Measurements from ENCODE around the gene TBC1D14. TPM values are rescaled to one million over a fixed set of nuclear protein-coding genes. Genes with fewer than 3 reads are reported as not detected.

Gene TBC1D14
- total RNA-seq, 4 donors from 2014 or later: 36.0 to 56.2 (median 41.4) TPM

GRCh38 chr4:6946497-6946896 is 36.9 kb downstream of the TBC1D14 start:
- intact Hi-C loops (cut with DNase I; ENCODE audit: low total_unique reads): no loop called here
- in situ Hi-C loops (cut with MboI; ENCODE audit: low sequenced_read_pairs in 4 of 4): no loop called here
- TF ChIP-seq CTCF (IDR thresholded peaks at IDR 0.05 in 4 of 5, conservative IDR thresholded peaks at IDR 0.05 in 1 of 5) (no peak), POLR2A (IDR thresholded peaks at IDR 0.05) (no peak)
- Histone ChIP-seq H3K4me1 (peaks cover 6 to 14% of the 10 kb centered on the region in 2 donors), H3K36me3 (no peaks in the 10 kb centered on the region), H3K27me3 (no peaks in the 10 kb centered on the region), H3K27ac (no peak overlapping the region), H3K4me3 (no peak overlapping the region), H3K9me3 (no peaks in the 10 kb centered on the region)
- ATAC-seq (no peak), DNase-seq (no peak)

DNA sequence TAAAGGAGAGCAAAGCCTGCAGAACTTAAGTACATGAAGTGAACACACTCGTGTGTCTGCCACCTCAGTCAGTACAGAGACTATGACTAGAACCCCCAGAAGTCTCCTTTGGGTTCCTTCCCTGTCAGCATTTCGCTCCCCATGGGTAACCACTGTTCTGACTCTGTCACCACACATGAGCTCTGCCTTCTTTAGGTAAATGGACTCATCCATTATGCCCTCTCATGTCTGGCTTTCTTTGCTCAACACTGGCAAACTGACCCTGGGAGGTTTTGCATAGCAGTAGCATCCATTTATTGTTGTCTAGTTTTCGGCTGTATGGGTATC is 38.5 kb downstream of the TBC1D14 start:
- TF ChIP-seq CTCF (IDR thresholded peaks at IDR 0.05 in 4 of 5, conservative IDR thresholded peaks at IDR 0.05 in 1 of 5) (no peak), POLR2A (IDR thresholded peaks at IDR 0.05) (no peak)
- in situ Hi-C loops (cut with MboI; ENCODE audit: low sequenced_read_pairs in 4 of 4) (no loop called here), intact Hi-C loops (cut with DNase I; ENCODE audit: low total_unique reads) (no loop called here)
- DNase-seq (no peak), ATAC-seq (no peak)
- no peak overlapping the region for H3K27ac ChIP-seq
- H3K27me3 ChIP-seq: no peaks in the 10 kb centered on the region
- no peaks in the 10 kb centered on the region for H3K36me3 ChIP-seq
- H3K4me1 ChIP-seq: peaks cover 10 to 19% of the 10 kb centered on the region in 2 donors
- H3K9me3 ChIP-seq: no peaks in the 10 kb centered on the region
- no peak overlapping the region for H3K4me3 ChIP-seq

GRCh38 chr4:6951880-6952381 is 42.3 kb downstream of the TBC1D14 start:
- in situ Hi-C loops (cut with MboI; ENCODE audit: low sequenced_read_pairs in 4 of 4): no loop called here

DNA sequence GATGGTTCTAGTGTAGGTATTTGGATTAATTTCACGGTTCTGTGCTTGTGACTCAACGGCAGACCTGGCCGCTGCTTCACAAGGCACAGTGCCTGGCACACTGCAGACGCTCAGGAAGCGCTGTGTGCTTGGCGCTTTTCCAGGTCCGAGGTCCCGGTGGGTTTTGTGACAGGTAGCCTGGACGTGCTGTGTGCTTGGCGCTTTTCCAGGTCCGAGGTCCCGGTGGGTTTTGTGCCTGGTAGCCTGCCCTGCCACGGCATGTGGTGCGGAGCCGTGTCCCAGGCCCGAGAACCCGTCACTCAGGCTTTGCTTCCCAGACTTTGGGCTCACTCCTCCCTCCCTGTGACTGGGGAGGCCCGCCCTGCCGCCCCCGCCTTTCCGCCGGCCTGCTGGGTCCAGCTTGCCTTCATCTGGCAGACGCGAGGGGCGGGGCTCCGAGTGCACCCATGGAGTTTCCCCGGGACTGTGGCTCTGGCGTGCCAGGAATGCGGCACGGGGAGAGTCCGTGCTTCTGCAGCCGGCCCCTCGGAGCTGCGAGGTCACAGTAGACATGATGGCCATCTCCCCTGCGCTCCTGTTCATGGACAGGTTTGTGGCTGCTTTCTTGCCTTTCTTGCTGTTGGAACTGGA is 44.2 kb downstream of the TBC1D14 start:
- no peaks in the 10 kb centered on the region for H3K9me3 ChIP-seq
- no peaks in the 10 kb centered on the region for H3K36me3 ChIP-seq
- no peak overlapping the region for H3K27ac ChIP-seq
- no peak for TF ChIP-seq POLR2A (IDR thresholded peaks at IDR 0.05)
- no peak for TF ChIP-seq CTCF (IDR thresholded peaks at IDR 0.05 in 4 of 5, conservative IDR thresholded peaks at IDR 0.05 in 1 of 5)
- peak overlapping the region; percentile 21 to 46 (median 31) for H3K4me3 ChIP-seq
- intact Hi-C loops (cut with DNase I; ENCODE audit: low total_unique reads) (no loop called here), in situ Hi-C loops (cut with MboI; ENCODE audit: low sequenced_read_pairs in 4 of 4) (no loop called here)
- H3K4me1 ChIP-seq: peaks cover 12 to 15% of the 10 kb centered on the region in 2 donors
- ATAC-seq (peak; percentile 34 to 36), DNase-seq (peak in 1 of 2 donors; percentile 54)
- no peaks in the 10 kb centered on the region for H3K27me3 ChIP-seq

More at GRCh38 chr4:6951880-6952381, 42.3 kb downstream of the TBC1D14 start:
- Histone ChIP-seq H3K36me3 (no peaks in the 10 kb centered on the region), H3K4me1 (peaks cover 12 to 15% of the 10 kb centered on the region in 2 donors), H3K4me3 (no peak overlapping the region), H3K27me3 (no peaks in the 10 kb centered on the region), H3K9me3 (no peaks in the 10 kb centered on the region), H3K27ac (no peak overlapping the region)
- ATAC-seq (no peak), DNase-seq (no peak)
- no peak for TF ChIP-seq POLR2A (IDR thresholded peaks at IDR 0.05)
- TF ChIP-seq CTCF (IDR thresholded peaks at IDR 0.05 in 4 of 5, conservative IDR thresholded peaks at IDR 0.05 in 1 of 5): no peak
- intact Hi-C loops (cut with DNase I; ENCODE audit: low total_unique reads): no loop called here

Measured in gastrocnemius medialis (tissue), 4 donors.